ENCODE results near the gene ITIH4.

ITIH4 gene

DNA sequence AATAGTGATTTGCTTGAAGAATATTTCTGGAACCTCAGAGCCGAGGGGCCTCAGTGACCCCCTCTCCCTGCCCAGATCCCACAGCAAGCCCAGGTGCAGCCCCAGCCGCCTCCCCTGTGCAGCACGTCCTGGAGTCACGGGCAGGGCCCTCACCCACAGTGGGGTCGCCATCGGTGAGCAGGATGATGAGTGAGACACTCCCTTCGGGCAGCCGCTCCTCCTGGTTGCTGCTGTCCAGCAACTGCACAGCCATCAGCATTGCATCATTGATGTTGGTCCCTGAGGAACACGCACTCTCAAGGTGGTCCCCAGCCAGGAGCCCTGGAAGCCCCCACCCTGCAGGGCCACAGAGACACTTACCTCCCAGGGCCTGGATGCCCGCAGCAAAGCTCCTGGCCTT is 6.4 kb downstream of the ITIH4 start:
- Histone ChIP-seq H3K4me1 (ENCODE audit: control insufficient read depth, insufficient read depth, low read length) (peaks cover 6% of the 10 kb centered on the region), H3K9ac (ENCODE audit: low read length) (no peak overlapping the region), H3K36me3 (ENCODE audit: control insufficient read depth, insufficient read depth, low read length) (no peaks in the 10 kb centered on the region), H3K4me3 (ENCODE audit: low read length) (no peak overlapping the region), H3K27me3 (ENCODE audit: control insufficient read depth, insufficient read depth, low read length) (no peaks in the 10 kb centered on the region), H3K9me3 (ENCODE audit: control insufficient read depth, low read length) (no peaks in the 10 kb centered on the region)

DNA sequence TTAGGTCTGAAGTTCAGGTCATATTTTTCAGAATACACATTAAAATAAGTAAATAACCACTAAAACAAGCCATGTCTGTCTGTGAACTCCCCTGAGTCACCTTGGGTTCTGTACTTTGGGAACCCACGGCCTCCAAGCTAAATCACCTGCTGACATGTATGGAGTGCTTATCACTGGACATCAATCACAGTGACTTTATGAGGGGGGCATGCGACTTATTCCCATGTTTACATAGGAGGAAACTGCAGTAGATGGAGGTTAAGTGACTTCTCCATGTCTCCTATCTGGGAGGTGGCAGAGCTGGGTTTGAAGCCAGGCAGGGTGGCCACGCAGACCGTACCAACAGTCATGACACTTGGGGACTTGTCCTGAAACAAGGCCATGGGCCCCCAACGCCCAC is 8.1 kb downstream of the ITIH4 start:
- H3K27me3 ChIP-seq (ENCODE audit: control insufficient read depth, insufficient read depth, low read length) = no peaks in the 10 kb centered on the region
- H3K9me3 ChIP-seq (ENCODE audit: control insufficient read depth, low read length) = no peaks in the 10 kb centered on the region
- no peak overlapping the region for H3K4me3 ChIP-seq (ENCODE audit: low read length)
- H3K36me3 ChIP-seq (ENCODE audit: control insufficient read depth, insufficient read depth, low read length) = no peaks in the 10 kb centered on the region
- no peaks in the 10 kb centered on the region for H3K4me1 ChIP-seq (ENCODE audit: control insufficient read depth, insufficient read depth, low read length)
- H3K9ac ChIP-seq (ENCODE audit: low read length) = no peak overlapping the region

DNA sequence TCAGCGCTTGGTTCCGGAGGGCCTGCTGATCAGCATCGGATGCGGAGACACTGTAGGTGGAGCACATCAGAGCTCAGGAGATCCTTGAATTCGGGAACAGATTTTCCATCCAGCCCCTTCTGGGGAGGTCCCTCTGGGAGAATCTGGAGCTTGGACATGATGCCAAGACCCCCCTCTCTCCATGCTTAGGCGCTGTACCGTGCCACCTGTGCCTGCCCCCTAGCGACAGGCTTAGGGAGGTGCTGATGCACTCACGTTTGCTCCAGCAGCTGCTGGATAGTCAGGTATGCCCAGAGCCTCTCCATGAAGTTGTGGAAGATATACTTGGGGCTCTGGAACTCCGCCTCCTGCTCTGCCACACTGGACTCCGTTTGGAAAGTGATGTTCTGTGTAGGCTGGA is 9.7 kb downstream of the ITIH4 start:
- no peak overlapping the region for H3K4me3 ChIP-seq (ENCODE audit: low read length)
- H3K9ac ChIP-seq (ENCODE audit: low read length) = no peak overlapping the region
- no peaks in the 10 kb centered on the region for H3K36me3 ChIP-seq (ENCODE audit: control insufficient read depth, insufficient read depth, low read length)
- no peaks in the 10 kb centered on the region for H3K27me3 ChIP-seq (ENCODE audit: control insufficient read depth, insufficient read depth, low read length)
- H3K4me1 ChIP-seq (ENCODE audit: control insufficient read depth, insufficient read depth, low read length) = no peaks in the 10 kb centered on the region
- H3K9me3 ChIP-seq (ENCODE audit: control insufficient read depth, low read length) = no peaks in the 10 kb centered on the region

DNA sequence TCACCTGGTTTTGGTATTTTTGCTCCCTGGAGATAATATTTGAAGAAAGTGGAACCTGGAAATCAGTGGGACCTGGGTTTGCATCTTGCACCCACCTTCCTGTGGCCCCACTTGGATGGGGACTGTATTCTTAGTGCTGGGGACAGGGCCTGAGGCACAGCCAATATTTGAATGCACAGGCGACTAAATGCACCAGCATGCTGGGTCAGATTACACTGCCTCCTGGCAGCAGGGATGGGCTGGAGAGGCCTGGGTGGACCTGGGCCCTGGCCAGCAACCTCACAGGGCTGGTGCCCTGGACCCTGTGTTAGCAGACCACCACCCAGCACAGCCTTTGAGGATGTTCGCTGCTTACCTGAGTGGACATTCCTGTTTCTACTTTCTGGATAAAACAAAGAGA is 10.5 kb downstream of the ITIH4 start:
- Histone ChIP-seq H3K27me3 (ENCODE audit: control insufficient read depth, insufficient read depth, low read length) (no peaks in the 10 kb centered on the region), H3K9ac (ENCODE audit: low read length) (no peak overlapping the region), H3K4me3 (ENCODE audit: low read length) (no peak overlapping the region), H3K4me1 (ENCODE audit: control insufficient read depth, insufficient read depth, low read length) (no peaks in the 10 kb centered on the region), H3K36me3 (ENCODE audit: control insufficient read depth, insufficient read depth, low read length) (no peaks in the 10 kb centered on the region), H3K9me3 (ENCODE audit: control insufficient read depth, low read length) (no peaks in the 10 kb centered on the region)

DNA sequence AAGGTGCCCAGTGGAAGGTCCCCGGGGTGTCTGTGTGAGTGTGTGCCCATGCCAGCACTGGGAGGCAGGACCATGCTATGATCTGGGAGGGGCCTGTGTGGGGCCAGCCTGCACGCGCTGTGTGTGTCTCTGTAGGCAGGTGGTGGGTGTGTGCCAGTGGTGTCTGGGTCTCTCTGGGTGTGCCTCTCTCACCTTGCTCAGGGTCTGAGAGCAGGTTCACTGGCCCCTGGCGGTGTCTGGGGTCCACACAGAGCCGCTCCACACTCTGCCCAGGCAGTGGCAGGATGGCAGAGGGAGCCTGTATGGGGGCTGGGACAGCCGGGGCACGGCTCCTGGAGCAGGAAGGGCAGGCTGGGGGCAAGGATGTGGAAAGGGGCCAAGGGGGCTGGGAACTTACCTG is 12.6 kb downstream of the ITIH4 start:
- no peaks in the 10 kb centered on the region for H3K4me1 ChIP-seq (ENCODE audit: control insufficient read depth, insufficient read depth, low read length)
- no peak overlapping the region for H3K4me3 ChIP-seq (ENCODE audit: low read length)
- no peaks in the 10 kb centered on the region for H3K27me3 ChIP-seq (ENCODE audit: control insufficient read depth, insufficient read depth, low read length)
- H3K36me3 ChIP-seq (ENCODE audit: control insufficient read depth, insufficient read depth, low read length) = no peaks in the 10 kb centered on the region
- H3K9ac ChIP-seq (ENCODE audit: low read length) = no peak overlapping the region
- no peaks in the 10 kb centered on the region for H3K9me3 ChIP-seq (ENCODE audit: control insufficient read depth, low read length)

DNA sequence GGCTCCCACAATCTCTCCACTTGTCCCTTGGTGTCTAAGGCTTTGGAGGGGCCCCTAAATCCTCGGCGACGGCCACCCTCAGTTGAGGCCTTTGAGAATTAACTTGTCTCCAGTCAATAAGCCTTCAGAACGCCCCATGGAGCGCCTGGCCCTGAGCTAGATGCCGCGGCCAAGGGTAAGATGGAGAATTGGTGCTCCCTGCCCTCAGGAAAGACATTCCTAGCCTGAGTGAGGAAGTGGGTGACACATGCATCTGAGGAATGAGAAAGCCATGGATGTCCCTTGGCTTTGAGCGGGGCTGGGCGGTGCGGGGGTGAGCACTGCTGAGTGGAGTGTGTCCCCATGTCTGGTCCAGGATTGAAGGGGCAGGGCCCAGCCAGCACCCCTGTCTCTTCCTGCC is 13.3 kb downstream of the ITIH4 start:
- no peaks in the 10 kb centered on the region for H3K9me3 ChIP-seq (ENCODE audit: control insufficient read depth, low read length)
- H3K36me3 ChIP-seq (ENCODE audit: control insufficient read depth, insufficient read depth, low read length) = no peaks in the 10 kb centered on the region
- H3K27me3 ChIP-seq (ENCODE audit: control insufficient read depth, insufficient read depth, low read length) = no peaks in the 10 kb centered on the region
- H3K9ac ChIP-seq (ENCODE audit: low read length) = no peak overlapping the region
- no peak overlapping the region for H3K4me3 ChIP-seq (ENCODE audit: low read length)
- H3K4me1 ChIP-seq (ENCODE audit: control insufficient read depth, insufficient read depth, low read length) = no peaks in the 10 kb centered on the region

DNA sequence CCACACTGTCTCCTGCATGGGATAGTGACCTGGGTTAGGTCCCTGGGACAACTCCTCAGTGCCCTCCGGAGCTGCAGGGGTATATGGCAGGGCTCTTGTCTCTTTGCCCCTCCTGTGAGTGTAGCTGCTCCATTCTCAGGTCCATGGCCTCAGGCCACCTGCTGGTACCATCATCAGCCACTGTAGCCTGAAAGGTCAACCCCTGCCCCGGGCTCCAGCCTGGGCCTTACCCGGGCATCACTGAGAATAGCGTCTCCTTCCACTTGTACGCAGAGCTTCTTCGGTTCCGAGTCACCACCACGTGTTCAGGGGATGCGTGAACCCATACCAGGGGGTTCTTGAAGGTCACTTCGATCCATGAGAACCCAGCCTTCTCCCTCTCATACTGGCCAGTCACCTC is 13.8 kb downstream of the ITIH4 start:
- Histone ChIP-seq H3K27me3 (ENCODE audit: control insufficient read depth, insufficient read depth, low read length) (no peaks in the 10 kb centered on the region), H3K4me1 (ENCODE audit: control insufficient read depth, insufficient read depth, low read length) (no peaks in the 10 kb centered on the region), H3K9ac (ENCODE audit: low read length) (no peak overlapping the region), H3K4me3 (ENCODE audit: low read length) (no peak overlapping the region), H3K9me3 (ENCODE audit: control insufficient read depth, low read length) (no peaks in the 10 kb centered on the region), H3K36me3 (ENCODE audit: control insufficient read depth, insufficient read depth, low read length) (no peaks in the 10 kb centered on the region)

DNA sequence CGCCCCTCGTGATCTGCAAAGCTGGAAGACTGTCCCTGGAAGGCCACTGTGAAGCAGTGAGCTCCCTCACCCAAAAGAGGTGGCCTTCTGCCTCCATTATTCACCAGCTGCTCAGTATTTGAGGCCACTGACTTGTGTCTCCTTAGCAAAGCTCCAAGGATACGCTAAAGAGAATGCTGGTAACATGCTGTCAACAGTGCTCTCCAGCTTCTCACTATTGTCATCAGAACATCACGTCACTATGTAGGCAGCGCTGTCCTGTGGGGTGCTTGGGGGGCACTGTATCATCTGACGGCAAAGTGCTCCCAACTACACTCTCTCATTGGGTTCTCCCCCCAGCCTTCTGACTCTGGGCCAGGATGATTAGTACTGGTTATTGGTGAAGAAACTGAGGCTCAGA is 14.3 kb downstream of the ITIH4 start:
- no peaks in the 10 kb centered on the region for H3K27me3 ChIP-seq (ENCODE audit: control insufficient read depth, insufficient read depth, low read length)
- H3K4me1 ChIP-seq (ENCODE audit: control insufficient read depth, insufficient read depth, low read length) = no peaks in the 10 kb centered on the region
- H3K9ac ChIP-seq (ENCODE audit: low read length) = no peak overlapping the region
- no peaks in the 10 kb centered on the region for H3K36me3 ChIP-seq (ENCODE audit: control insufficient read depth, insufficient read depth, low read length)
- H3K9me3 ChIP-seq (ENCODE audit: control insufficient read depth, low read length) = no peaks in the 10 kb centered on the region
- H3K4me3 ChIP-seq (ENCODE audit: low read length) = no peak overlapping the region

DNA sequence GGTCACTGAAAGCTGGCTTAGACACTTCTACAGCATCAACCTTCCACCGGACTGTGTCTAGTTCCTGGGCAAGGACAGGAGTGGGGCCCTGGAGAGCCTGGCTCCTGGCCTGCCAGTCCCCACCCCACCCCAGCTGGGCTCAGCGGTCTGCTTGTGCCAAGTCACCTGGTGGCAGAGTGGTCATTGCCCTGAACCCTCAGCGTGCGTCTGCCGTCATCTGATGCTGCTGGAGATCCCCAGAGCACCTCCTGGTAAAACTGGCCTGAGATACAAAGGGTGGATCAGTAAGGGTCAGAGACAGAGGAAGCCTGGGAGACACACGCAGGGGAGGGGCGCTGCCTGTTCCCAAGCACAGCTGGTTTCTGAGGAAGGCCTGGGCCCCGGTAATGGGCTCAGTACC is 16.7 kb downstream of the ITIH4 start:
- H3K27me3 ChIP-seq (ENCODE audit: control insufficient read depth, insufficient read depth, low read length) = no peaks in the 10 kb centered on the region
- H3K4me1 ChIP-seq (ENCODE audit: control insufficient read depth, insufficient read depth, low read length) = no peaks in the 10 kb centered on the region
- no peak overlapping the region for H3K9ac ChIP-seq (ENCODE audit: low read length)
- no peak overlapping the region for H3K4me3 ChIP-seq (ENCODE audit: low read length)
- no peaks in the 10 kb centered on the region for H3K9me3 ChIP-seq (ENCODE audit: control insufficient read depth, low read length)
- no peaks in the 10 kb centered on the region for H3K36me3 ChIP-seq (ENCODE audit: control insufficient read depth, insufficient read depth, low read length)

DNA sequence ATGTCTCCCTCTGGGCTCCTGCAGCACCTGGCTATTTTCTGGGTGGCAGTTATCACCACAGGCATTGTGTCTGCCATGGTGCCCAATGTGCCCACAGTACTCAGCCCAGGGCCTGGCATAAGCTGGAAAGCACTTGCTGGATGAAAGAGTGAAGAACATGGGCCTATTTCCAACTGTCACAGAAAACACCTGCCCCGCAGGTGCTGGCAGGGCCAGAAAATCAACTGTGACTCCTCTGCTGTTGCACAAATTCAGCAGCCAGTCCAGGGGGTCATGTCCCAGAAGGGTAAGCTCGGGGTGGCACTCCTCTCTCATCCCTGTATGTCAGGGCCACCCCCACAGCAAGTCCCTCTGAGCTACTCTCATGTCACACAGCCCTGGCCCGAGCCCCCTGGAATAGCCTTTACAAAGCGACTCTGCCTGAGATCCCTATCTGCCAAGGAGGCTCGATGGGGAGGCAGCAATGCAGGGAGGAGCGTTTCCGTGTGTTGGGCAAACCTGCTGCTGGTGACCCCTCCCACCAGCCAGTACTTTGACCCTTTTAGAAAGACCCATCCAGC is 18.9 kb downstream of the ITIH4 start:
- H3K27me3 ChIP-seq (ENCODE audit: control insufficient read depth, insufficient read depth, low read length) = no peaks in the 10 kb centered on the region
- H3K4me3 ChIP-seq (ENCODE audit: low read length) = no peak overlapping the region
- no peaks in the 10 kb centered on the region for H3K4me1 ChIP-seq (ENCODE audit: control insufficient read depth, insufficient read depth, low read length)
- no peak overlapping the region for H3K9ac ChIP-seq (ENCODE audit: low read length)
- H3K36me3 ChIP-seq (ENCODE audit: control insufficient read depth, insufficient read depth, low read length) = no peaks in the 10 kb centered on the region
- H3K9me3 ChIP-seq (ENCODE audit: control insufficient read depth, low read length) = no peaks in the 10 kb centered on the region

DNA sequence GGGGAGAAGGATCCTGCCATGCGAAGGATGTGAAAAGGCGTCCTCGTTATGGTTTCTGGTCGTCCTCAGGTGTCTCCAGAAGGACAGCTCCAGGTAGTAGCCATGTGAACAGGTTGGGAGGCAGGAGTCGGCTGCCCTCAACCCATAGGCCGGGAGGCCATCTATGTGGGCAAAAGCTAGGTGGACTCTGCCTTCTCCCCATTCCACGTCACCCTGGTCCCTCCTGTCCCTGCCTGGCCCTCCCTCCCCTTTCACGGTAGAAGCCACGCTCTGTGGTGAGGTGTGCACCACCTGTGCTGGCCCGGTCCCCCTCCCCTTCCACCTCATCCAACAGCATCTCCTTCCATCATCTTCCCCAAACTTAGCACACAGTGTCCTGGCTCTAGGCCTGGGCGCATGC is 19.5 kb downstream of the ITIH4 start:
- H3K9ac ChIP-seq (ENCODE audit: low read length) = no peak overlapping the region
- H3K9me3 ChIP-seq (ENCODE audit: control insufficient read depth, low read length) = no peaks in the 10 kb centered on the region
- no peak overlapping the region for H3K4me3 ChIP-seq (ENCODE audit: low read length)
- no peaks in the 10 kb centered on the region for H3K4me1 ChIP-seq (ENCODE audit: control insufficient read depth, insufficient read depth, low read length)
- H3K36me3 ChIP-seq (ENCODE audit: control insufficient read depth, insufficient read depth, low read length) = no peaks in the 10 kb centered on the region
- no peaks in the 10 kb centered on the region for H3K27me3 ChIP-seq (ENCODE audit: control insufficient read depth, insufficient read depth, low read length)

DNA sequence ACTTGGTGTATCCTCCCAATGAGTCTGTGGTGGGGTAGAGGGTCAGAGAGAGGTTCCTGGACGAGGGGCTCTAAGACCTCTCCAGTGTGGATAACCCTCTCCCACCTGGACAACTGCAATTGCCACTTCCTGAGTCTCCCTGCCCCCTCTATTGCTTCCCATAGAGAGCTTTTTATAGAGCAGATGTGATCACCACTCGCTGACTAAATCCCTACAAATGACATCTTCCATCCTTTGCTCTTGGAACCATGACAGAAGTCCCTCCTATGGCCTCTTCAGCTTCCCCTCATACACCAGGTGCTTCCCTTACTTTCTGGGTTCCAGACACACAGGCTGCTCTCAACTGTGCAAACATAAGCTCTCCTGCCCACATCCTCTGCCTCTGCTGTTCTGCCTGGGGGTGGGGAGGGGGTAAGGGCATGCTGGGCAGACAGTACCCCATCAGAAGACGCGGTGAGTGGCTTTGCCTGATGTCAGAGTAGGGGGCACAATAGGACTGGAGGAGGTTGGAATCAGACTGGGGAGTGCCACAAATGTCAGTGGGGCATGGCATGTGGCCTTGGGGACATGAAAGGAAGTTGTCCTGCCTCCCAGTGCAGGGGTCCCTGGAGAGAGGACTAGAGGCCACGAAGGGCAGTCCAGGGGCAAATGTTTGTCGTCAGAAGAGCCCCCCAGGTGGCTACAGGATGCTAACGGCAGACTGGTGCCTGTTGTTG is 20.7 kb downstream of the ITIH4 start:
- Histone ChIP-seq H3K36me3 (ENCODE audit: control insufficient read depth, insufficient read depth, low read length) (no peaks in the 10 kb centered on the region), H3K4me1 (ENCODE audit: control insufficient read depth, insufficient read depth, low read length) (no peaks in the 10 kb centered on the region), H3K27me3 (ENCODE audit: control insufficient read depth, insufficient read depth, low read length) (no peaks in the 10 kb centered on the region), H3K9ac (ENCODE audit: low read length) (no peak overlapping the region), H3K9me3 (ENCODE audit: control insufficient read depth, low read length) (no peaks in the 10 kb centered on the region), H3K4me3 (ENCODE audit: low read length) (no peak overlapping the region)

DNA sequence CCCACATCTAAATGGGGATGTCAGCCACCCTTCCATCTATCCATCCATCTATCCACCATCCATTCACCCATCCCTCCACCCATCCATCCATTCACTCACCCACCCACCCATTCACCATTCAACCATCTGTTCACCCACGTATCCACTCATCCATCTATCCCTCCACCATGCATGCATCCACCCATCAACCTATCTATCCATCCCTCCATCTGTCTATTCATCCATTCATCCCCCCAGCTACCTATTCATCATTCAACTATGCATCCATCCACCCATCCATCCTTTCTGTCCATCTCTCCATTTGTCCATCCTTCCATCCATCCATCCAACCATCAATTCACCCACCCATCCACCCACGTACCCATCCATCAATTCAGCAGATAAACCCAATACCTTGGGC is 21.3 kb downstream of the ITIH4 start:
- Histone ChIP-seq H3K36me3 (ENCODE audit: control insufficient read depth, insufficient read depth, low read length) (no peaks in the 10 kb centered on the region), H3K4me3 (ENCODE audit: low read length) (no peak overlapping the region), H3K4me1 (ENCODE audit: control insufficient read depth, insufficient read depth, low read length) (no peaks in the 10 kb centered on the region), H3K27me3 (ENCODE audit: control insufficient read depth, insufficient read depth, low read length) (no peaks in the 10 kb centered on the region), H3K9me3 (ENCODE audit: control insufficient read depth, low read length) (no peaks in the 10 kb centered on the region), H3K9ac (ENCODE audit: low read length) (no peak overlapping the region)

Measured in mucosa of stomach (tissue), 1 donor.